ENCODE data around the gene PCDH1.
"Not testable (repeated sequence)": the region's sequence is repeated elsewhere in the genome, so short reads cannot be mapped to it uniquely, and the experiment has no call there.

PCDH1 gene

GRCh38 chr5:141898448-141899049 lies 20.3 kb upstream of the PCDH1 start:
- DNase-seq (ENCODE audit: low read depth in 4 of 4, low spot score in 1 of 4) = no peak

GRCh38 chr5:141897425-141897824 lies 19.2 kb upstream of the PCDH1 start:
- DNase-seq (ENCODE audit: low read depth in 4 of 4, low spot score in 1 of 4) = no peak

- DNase-seq (ENCODE audit: low read depth in 4 of 4, low spot score in 1 of 4) = not testable (repeated sequence)
These were observed 12.2 kb upstream of the PCDH1 start for GRCh38 chr5:141890429-141890828.

- DNase-seq (ENCODE audit: low read depth in 4 of 4, low spot score in 1 of 4) = no peak
These were observed 11.2 kb upstream of the PCDH1 start for GRCh38 chr5:141889282-141889871.

- DNase-seq (ENCODE audit: low read depth in 4 of 4, low spot score in 1 of 4) = no peak
These were observed 5.7 kb upstream of the PCDH1 start for GRCh38 chr5:141883892-141884318.

- no peak for DNase-seq (ENCODE audit: low read depth in 4 of 4, low spot score in 1 of 4)
These were observed 5.1 kb upstream of the PCDH1 start for GRCh38 chr5:141883184-141883891.

- DNase-seq (ENCODE audit: low read depth in 4 of 4, low spot score in 1 of 4) = no peak
These were observed 4.5 kb upstream of the PCDH1 start for GRCh38 chr5:141882594-141883183.

- no peak for DNase-seq (ENCODE audit: low read depth in 4 of 4, low spot score in 1 of 4)
These were observed 3.7 kb upstream of the PCDH1 start for GRCh38 chr5:141881886-141882285.

- DNase-seq (ENCODE audit: low read depth in 4 of 4, low spot score in 1 of 4) = no peak
These were observed 3.0 kb upstream of the PCDH1 start for GRCh38 chr5:141880961-141881801.

GRCh38 chr5:141879941-141880738 lies 1.9 kb upstream of the PCDH1 start:
- no peak for DNase-seq (ENCODE audit: low read depth in 4 of 4, low spot score in 1 of 4)

- DNase-seq (ENCODE audit: low read depth in 4 of 4, low spot score in 1 of 4) = no peak
These were observed 1.2 kb upstream of the PCDH1 start for GRCh38 chr5:141879426-141879759.

GRCh38 chr5:141878711-141879425 lies 658 bp upstream of the PCDH1 start:
- peak; percentile 77 to 87 (median 79) for DNase-seq (ENCODE audit: low read depth in 4 of 4, low spot score in 1 of 4)

- no peak for DNase-seq (ENCODE audit: low read depth in 4 of 4, low spot score in 1 of 4)
These were observed 639 bp downstream of the PCDH1 start for GRCh38 chr5:141877356-141878185.

- DNase-seq (ENCODE audit: low read depth in 4 of 4, low spot score in 1 of 4) = no peak
These were observed 1.4 kb downstream of the PCDH1 start for GRCh38 chr5:141876628-141877355.

GRCh38 chr5:141875795-141876627 lies 2.2 kb downstream of the PCDH1 start:
- DNase-seq (ENCODE audit: low read depth in 4 of 4, low spot score in 1 of 4) = no peak

GRCh38 chr5:141875022-141875740 lies 3.0 kb downstream of the PCDH1 start:
- no peak for DNase-seq (ENCODE audit: low read depth in 4 of 4, low spot score in 1 of 4)
